H9 (cell line): Measurements from ENCODE around the gene BCL2L14. TPM values are rescaled to one million over a fixed set of nuclear protein-coding genes. Genes with fewer than 3 reads are reported as not detected.

Experiments used
- DNase-seq: peaks from one replicate; pipeline ENCODE4 v3.0.0-alpha.2; 2017
- H2AFZ ChIP-seq: one replicate; pipeline ENCODE4 v1.6.1; 2013; ENCODE audit warnings: mild to moderate bottlenecking, low read length, control low read depth, moderate library complexity
- H2AK5ac ChIP-seq: 2 replicates; pipeline ENCODE4 v1.6.1; 2013; ENCODE audit warnings: low read length, control low read depth, mixed read lengths; ENCODE audit not compliant: insufficient read length
- H2BK120ac ChIP-seq: one replicate; pipeline ENCODE4 v1.6.1; 2013; ENCODE audit warnings: low read depth, mild to moderate bottlenecking, low read length, control low read depth, inconsistent platforms; ENCODE audit not compliant: poor library complexity, severe bottlenecking
- H2BK12ac ChIP-seq: 2 replicates; pipeline ENCODE4 v1.6.1; 2013; ENCODE audit warnings: low read length, control low read depth, mixed read lengths, low read depth; ENCODE audit not compliant: insufficient read length
- H2BK15ac ChIP-seq: 2 replicates; pipeline ENCODE4 v1.6.1; 2013; ENCODE audit warnings: low read depth, low read length, control low read depth
- H2BK20ac ChIP-seq: one replicate; pipeline ENCODE4 v1.6.1; 2013; ENCODE audit warnings: low read depth, mild to moderate bottlenecking, low read length, control low read depth, inconsistent platforms; ENCODE audit not compliant: poor library complexity, severe bottlenecking
- H2BK5ac ChIP-seq: 2 replicates; pipeline ENCODE4 v1.6.1; 2013; ENCODE audit warnings: low read length, control low read depth, mixed read lengths; ENCODE audit not compliant: insufficient read length
- H3K14ac ChIP-seq: 2 replicates; pipeline ENCODE4 v1.6.1; 2013; ENCODE audit warnings: low read length, control low read depth; ENCODE audit not compliant: insufficient read depth
- H3K18ac ChIP-seq: 2 replicates; pipeline ENCODE4 v1.6.1; 2013; ENCODE audit warnings: low read depth, mild to moderate bottlenecking, mixed read lengths, low read length, control low read depth; ENCODE audit not compliant: insufficient read length
- H3K23ac ChIP-seq: 2 replicates; pipeline ENCODE4 v1.6.1; 2013; ENCODE audit warnings: low read length, control low read depth, mixed read lengths, low read depth; ENCODE audit not compliant: insufficient read length
- H3K23me2 ChIP-seq: 2 replicates; pipeline ENCODE4 v1.6.1; 2013; ENCODE audit warnings: low read depth, mild to moderate bottlenecking, mixed read lengths, low read length, control low read depth; ENCODE audit not compliant: insufficient read length, poor library complexity, severe bottlenecking
- H3K27ac ChIP-seq: 2 replicates; pipeline ENCODE4 v1.5.1; 2013; ENCODE audit warnings: low read length, control low read depth, mixed read lengths, low read depth; ENCODE audit not compliant: insufficient read length
- H3K27me3 ChIP-seq: 2 replicates; pipeline ENCODE4 v1.6.1; 2013; ENCODE audit warnings: low read length, control low read depth, inconsistent platforms; ENCODE audit not compliant: insufficient read depth
- H3K4ac ChIP-seq: 2 replicates; pipeline ENCODE4 v1.6.1; 2013; ENCODE audit warnings: low read depth, mild to moderate bottlenecking, control low read depth, inconsistent platforms, low read length, moderate library complexity
- H3K4me1 ChIP-seq: 2 replicates; pipeline ENCODE4 v1.6.1; 2013; ENCODE audit warnings: low read length, control low read depth, inconsistent platforms; ENCODE audit not compliant: insufficient read depth
- H3K4me2 ChIP-seq: 2 replicates; pipeline ENCODE4 v1.6.1; 2013; ENCODE audit warnings: low read length, control low read depth, mixed read lengths; ENCODE audit not compliant: insufficient read length, insufficient read depth
- H3K56ac ChIP-seq: 2 replicates; pipeline ENCODE4 v1.6.1; 2013; ENCODE audit warnings: low read depth, mild to moderate bottlenecking, mixed read lengths, low read length, control low read depth; ENCODE audit not compliant: insufficient read length
- H3K79me1 ChIP-seq: 2 replicates; pipeline ENCODE4 v1.6.1; 2013; ENCODE audit warnings: low read depth, mild to moderate bottlenecking, moderate library complexity, low read length, control low read depth, inconsistent platforms; ENCODE audit not compliant: insufficient read depth, poor library complexity, severe bottlenecking
- H3K79me2 ChIP-seq: 2 replicates; pipeline ENCODE4 v1.6.1; 2013; ENCODE audit warnings: low read length, control low read depth, inconsistent platforms; ENCODE audit not compliant: insufficient read depth
- H3K9ac ChIP-seq: 2 replicates; pipeline ENCODE4 v1.6.1; 2013; ENCODE audit warnings: low read length, control low read depth, mixed read lengths; ENCODE audit not compliant: insufficient read length; ENCODE audit errors: extremely low read depth
- H3K9me3 ChIP-seq: one replicate; pipeline ENCODE4 v1.6.1; 2013; ENCODE audit warnings: low read depth, low read length, inconsistent platforms; ENCODE audit not compliant: control insufficient read depth
- H3T11ph ChIP-seq: one replicate; pipeline ENCODE4 v1.6.1; 2013; ENCODE audit warnings: mild to moderate bottlenecking, low read length, control low read depth, inconsistent platforms
- H4K20me1 ChIP-seq: one replicate; pipeline ENCODE4 v1.6.1; 2013; ENCODE audit not compliant: control insufficient read depth, insufficient read length, insufficient read depth
- H4K5ac ChIP-seq: 2 replicates; pipeline ENCODE4 v1.6.1; 2013; ENCODE audit warnings: low read depth, mild to moderate bottlenecking, mixed read lengths, low read length, control low read depth; ENCODE audit not compliant: insufficient read length
- H4K8ac ChIP-seq: replicated peaks from 2 replicates; pipeline ENCODE4 v1.6.1; 2013; ENCODE audit warnings: low read length, control low read depth, mixed read lengths, low read depth; ENCODE audit not compliant: insufficient read length
- H4K91ac ChIP-seq: 2 replicates; pipeline ENCODE4 v1.6.1; 2013; ENCODE audit warnings: low read depth, mild to moderate bottlenecking, moderate library complexity, mixed read lengths, low read length, control low read depth; ENCODE audit not compliant: insufficient read length
- H3K27ac Mint-ChIP-seq, 3 experiments: 2 replicates in 2 of 3; 3 replicates in 1 of 3; pipeline ENCODE4 v1.8.0; 2020 to 2021; ENCODE audit warnings: mixed read lengths in 3 of 3, mild to moderate bottlenecking in 1 of 3, moderate library complexity in 1 of 3
- H3K27me3 Mint-ChIP-seq: 2 replicates; pipeline ENCODE4 v1.8.0; 2021; ENCODE audit warnings: low read depth, mild to moderate bottlenecking, moderate library complexity, mixed read lengths
- H3K36me3 Mint-ChIP-seq, 3 experiments: 2 replicates in 2 of 3; 3 replicates in 1 of 3; pipeline ENCODE4 v1.8.0; 2020 to 2021; ENCODE audit warnings: low read depth in 3 of 3, mixed read lengths in 3 of 3; ENCODE audit not compliant: insufficient read depth in 1 of 3
- H3K4me1 Mint-ChIP-seq, 2 experiments: 2 replicates each; pipeline ENCODE4 v1.8.0; 2020; ENCODE audit warnings: mixed read lengths in 2 of 2
- H3K4me3 Mint-ChIP-seq, 2 experiments: 2 replicates in 1 of 2; 3 replicates in 1 of 2; pipeline ENCODE4 v1.8.0; 2020 to 2021; ENCODE audit warnings: mild to moderate bottlenecking in 2 of 2, mixed read lengths in 2 of 2, moderate library complexity in 1 of 2
- H3K9me3 Mint-ChIP-seq, 2 experiments: 2 replicates in 1 of 2; 3 replicates in 1 of 2; pipeline ENCODE4 v1.8.0; 2020; ENCODE audit warnings: mild to moderate bottlenecking in 2 of 2, mixed read lengths in 2 of 2, moderate library complexity in 1 of 2
- CTCF ChIP-seq: fragments of 200-600 bp; sonication (generic); conservative IDR thresholded peaks from 3 replicates; pipeline ENCODE4 v1.8.0; 2021; ENCODE audit warnings: antibody characterized with exemption, mild to moderate bottlenecking
- WGBS: extraction: QIAGEN DNeasy Blood & Tissue Kit; methylation state at CpG from one replicate; pipeline ENCODE4 v1.1.7; 2013; ENCODE audit warnings: missing lambda C conversion rate, low lambda C conversion rate, mixed read lengths; ENCODE audit not compliant: insufficient read length; ENCODE audit errors: extremely low coverage; 5-methylcytosine and 5-hydroxymethylcytosine counted together
- total RNA-seq: library from RNA; stranded (reverse); gene quantifications from 2 replicates; pipeline ENCODE4 v1.2.1, GENCODE V29; 2021

BCL2L14 gene
- total RNA-seq, 1 experiment from 2014 or later: 0.28 TPM

- H3K9ac ChIP-seq: no peak overlapping the region
- H3K4me2 ChIP-seq: no peak overlapping the region
- no peaks in the 10 kb centered on the region for H3K27me3 Mint-ChIP-seq
- no peak overlapping the region for H4K8ac ChIP-seq
- no peak overlapping the region for H3K4ac ChIP-seq
- peaks cover 19 to 20% of the 10 kb centered on the region in 2 experiments for H3K4me1 Mint-ChIP-seq
- no peak overlapping the region for H3K27ac ChIP-seq
- no peaks in the 10 kb centered on the region for H3K23me2 ChIP-seq
- H3K9me3 Mint-ChIP-seq: no peaks in the 10 kb centered on the region
- no peak for TF ChIP-seq CTCF
- H3K9me3 ChIP-seq: no peaks in the 10 kb centered on the region
- no peaks in the 10 kb centered on the region for H4K20me1 ChIP-seq
- H2BK12ac ChIP-seq: no peak overlapping the region
- no peaks in the 10 kb centered on the region; a peak in 1 of 7 replicates for H3K36me3 Mint-ChIP-seq
- H2BK5ac ChIP-seq: no peak overlapping the region
- H4K91ac ChIP-seq: no peak overlapping the region
- H4K5ac ChIP-seq: no peak overlapping the region
- H3K14ac ChIP-seq: no peak overlapping the region
- no peak overlapping the region for H3K4me3 Mint-ChIP-seq
- no peak overlapping the region for H3K23ac ChIP-seq
- no peaks in the 10 kb centered on the region for H3K79me1 ChIP-seq
- H3K27ac Mint-ChIP-seq: peak overlapping the region in 2 of 3 experiments; percentile 7 to 78; a peak in 1 of 7 replicates
- H2AK5ac ChIP-seq: no peak overlapping the region
- H3K79me2 ChIP-seq: no peaks in the 10 kb centered on the region
- peak overlapping the region; percentile 14 for H3K18ac ChIP-seq
- H2BK15ac ChIP-seq: no peak overlapping the region
- no peak overlapping the region for H2AFZ ChIP-seq
- no peak overlapping the region for H2BK120ac ChIP-seq
- no CpG with 5 or more reads among the region's 5 CpGs for WGBS
- 0 out of 2 replicates have a peak, but pooled peaks cover 2% of the 10 kb centered on the region for H3K4me1 ChIP-seq
- no peak overlapping the region for H2BK20ac ChIP-seq
- no peak overlapping the region for H3T11ph ChIP-seq
- H3K27me3 ChIP-seq: no peaks in the 10 kb centered on the region
- no peak for DNase-seq
- H3K56ac ChIP-seq: no peak overlapping the region
Observed at GRCh38 chr12:12079291-12079690, 8.6 kb downstream of the BCL2L14 start.
